ENCODE results near the gene CCNF. TPM values are rescaled to one million over a fixed set of nuclear protein-coding genes. Genes with fewer than 3 reads are reported as not detected.

Gene CCNF
- total and polyA plus RNA-seq, 11 donors: 0.38 to 6.0 (median 1.6) TPM

GRCh38 chr16:2465653-2466415 lies 36.6 kb downstream of the CCNF start:
- no peak for ATAC-seq
- Histone ChIP-seq H3K27me3 (peaks cover 0 to 38% (median 8%) of the 10 kb centered on the region in 9 donors), H3K4me3 (no peak overlapping the region), H3K4me1 (peaks cover 2 to 32% (median 18%) of the 10 kb centered on the region in 12 donors), H3K9me3 (no peaks in the 10 kb centered on the region), H3K27ac (no peak overlapping the region), H3K36me3 (no peaks in the 10 kb centered on the region)
- DNase-seq: no peak
- intact Hi-C loops (cut with DNase I): no loop called here
- WGBS, 4 donors: 85 to 89% (median 88%) methylated on average over 10 to 12 of the region's 12 CpGs
- TF ChIP-seq POLR2A (IDR thresholded peaks at IDR 0.05) (no peak), CTCF (IDR thresholded peaks at IDR 0.05) (peak in 1 of 12 donors; percentile 11)

GRCh38 chr16:2466667-2467527 lies 37.6 kb downstream of the CCNF start:
- Histone ChIP-seq H3K27ac (peak overlapping the region in 1 of 12 donors; percentile 66), H3K4me1 (peaks cover 6 to 42% (median 29%) of the 10 kb centered on the region in 12 donors), H3K27me3 (peaks cover 6 to 48% (median 16%) of the 10 kb centered on the region in 9 donors), H3K9me3 (no peaks in the 10 kb centered on the region), H3K36me3 (no peaks in the 10 kb centered on the region), H3K4me3 (peak overlapping the region in 10 of 12 donors; percentile 35 to 72 (median 58))
- WGBS, 4 donors: 77 to 86% (median 85%) methylated on average over 21 to 29 of the region's 29 CpGs
- intact Hi-C loops (cut with DNase I): no loop called here
- TF ChIP-seq CTCF (IDR thresholded peaks at IDR 0.05): no peak
- no peak for TF ChIP-seq POLR2A (IDR thresholded peaks at IDR 0.05)
- ATAC-seq (peak in 1 of 4 donors; percentile 4), DNase-seq (peak in 1 of 5 donors; percentile 54)

GRCh38 chr16:2467528-2468232 lies 38.4 kb downstream of the CCNF start:
- Histone ChIP-seq H3K4me3 (peak overlapping the region; percentile 22 to 72 (median 57)), H3K9me3 (no peaks in the 10 kb centered on the region), H3K36me3 (no peaks in the 10 kb centered on the region), H3K27me3 (peaks cover 6 to 56% (median 24%) of the 10 kb centered on the region in 9 donors), H3K27ac (peak overlapping the region in 5 of 12 donors; percentile 20 to 66 (median 55)), H3K4me1 (peaks cover 6 to 45% (median 29%) of the 10 kb centered on the region in 12 donors)
- ATAC-seq: peak; percentile 33 to 86 (median 76)
- 1% methylated on average over 38 to 80 of the region's 80 CpGs for WGBS, 4 donors
- peak; percentile 75 to 88 (median 85) for DNase-seq
- TF ChIP-seq CTCF (IDR thresholded peaks at IDR 0.05): peak in 2 of 12 donors; percentile 12 to 17
- peak in 1 of 2 donors; percentile 15 for TF ChIP-seq POLR2A (IDR thresholded peaks at IDR 0.05)
- intact Hi-C loops (cut with DNase I): no loop called here

Data from heart left ventricle (tissue), 16 donors.